GM23338 (cell line): Measurements from ENCODE around the gene TBCEL. TPM values are rescaled to one million over a fixed set of nuclear protein-coding genes. Genes with fewer than 3 reads are reported as not detected.

Experiments used
- ATAC-seq: fragments of 200-7000 bp; cut with Tn5 transposase; 3 replicates; pipeline ENCODE4 v1.9.1; 2020
- DNase-seq: peaks from one replicate; pipeline ENCODE4 v3.0.0-alpha.2; 2015; ENCODE audit warnings: low spot score
- H2AFZ ChIP-seq: fragments of 200-600 bp; sonication (generic); 2 replicates; pipeline ENCODE4 v1.8.0; 2016; ENCODE audit warnings: antibody characterized with exemption, mild to moderate bottlenecking, moderate library complexity
- H3F3A ChIP-seq: fragments of 200-600 bp; sonication (generic); replicated peaks from 2 replicates; pipeline ENCODE4 v1.8.0; 2017; ENCODE audit warnings: antibody characterized with exemption, mixed run types, low read depth
- H3K27ac ChIP-seq: fragments of 200-600 bp; sonication (generic); 2 replicates; pipeline ENCODE4 v1.6.1; 2016; ENCODE audit warnings: low read depth
- H3K27me3 ChIP-seq: fragments of 200-600 bp; sonication (generic); 2 replicates; pipeline ENCODE4 v1.8.0; 2016; ENCODE audit warnings: mild to moderate bottlenecking, mixed run types, moderate library complexity; ENCODE audit not compliant: insufficient read depth
- H3K36me3 ChIP-seq: fragments of 200-600 bp; sonication (generic); 2 replicates; pipeline ENCODE4 v1.8.0; 2016; ENCODE audit warnings: mild to moderate bottlenecking; ENCODE audit not compliant: insufficient read depth
- H3K4me1 ChIP-seq: fragments of 200-600 bp; sonication (generic); 2 replicates; pipeline ENCODE4 v1.8.0; 2016; ENCODE audit warnings: mild to moderate bottlenecking, moderate library complexity; ENCODE audit not compliant: insufficient read depth
- H3K4me2 ChIP-seq: fragments of 200-600 bp; sonication (generic); 2 replicates; pipeline ENCODE4 v1.7.1; 2017; ENCODE audit warnings: mixed run types
- H3K4me3 ChIP-seq: fragments of 200-600 bp; sonication (generic); 2 replicates; pipeline ENCODE4 v1.6.1; 2016; ENCODE audit warnings: mixed run types
- H3K79me2 ChIP-seq: fragments of 200-600 bp; sonication (generic); replicated peaks from 2 replicates; pipeline ENCODE4 v1.8.0; 2017; ENCODE audit warnings: mild to moderate bottlenecking; ENCODE audit not compliant: insufficient read depth
- H3K9me2 ChIP-seq: fragments of 200-600 bp; sonication (generic); 2 replicates; pipeline ENCODE4 v1.8.0; 2017; ENCODE audit not compliant: insufficient read depth
- H4K20me1 ChIP-seq: fragments of 200-600 bp; sonication (generic); replicated peaks from 2 replicates; pipeline ENCODE4 v1.8.0; 2017; ENCODE audit warnings: mild to moderate bottlenecking; ENCODE audit not compliant: insufficient read depth
- H3K27ac Mint-ChIP-seq: 2 replicates; pipeline ENCODE4 v1.8.0; 2020; ENCODE audit warnings: inconsistent platforms, mild to moderate bottlenecking, moderate library complexity, mixed read lengths
- H3K27me3 Mint-ChIP-seq: 3 replicates; pipeline ENCODE4 v1.8.0; 2022; ENCODE audit warnings: low read depth, mild to moderate bottlenecking, moderate library complexity, mixed read lengths, inconsistent platforms; ENCODE audit not compliant: insufficient read depth, poor library complexity
- H3K36me3 Mint-ChIP-seq: 3 replicates; pipeline ENCODE4 v1.8.0; 2021; ENCODE audit warnings: low read depth, mild to moderate bottlenecking, inconsistent platforms, moderate library complexity, mixed read lengths
- H3K4me1 Mint-ChIP-seq: 3 replicates; pipeline ENCODE4 v1.8.0; 2020; ENCODE audit warnings: mild to moderate bottlenecking, inconsistent platforms, mixed read lengths
- H3K4me3 Mint-ChIP-seq: 3 replicates; pipeline ENCODE4 v1.8.0; 2021; ENCODE audit warnings: moderate library complexity, mild to moderate bottlenecking, inconsistent platforms, mixed read lengths
- H3K9me3 Mint-ChIP-seq: 3 replicates; pipeline ENCODE4 v1.8.0; 2020; ENCODE audit warnings: moderate library complexity, mild to moderate bottlenecking, inconsistent platforms, mixed read lengths
- CTCF ChIP-seq, 2 experiments: fragments of 200-600 bp in 1 of 2; sonication (generic) in 1 of 2; conservative IDR thresholded peaks; 2 replicates each; pipeline versions ENCODE4 v1.5.1 to v1.6.1; 2016 to 2017; ENCODE audit warnings: antibody characterized with exemption in 2 of 2, low read depth in 2 of 2, mild to moderate bottlenecking in 2 of 2, moderate library complexity in 1 of 2
- ETS1 ChIP-seq: IDR thresholded peaks from 2 replicates; pipeline ENCODE4 v1.6.1; 2016; ENCODE audit warnings: antibody characterized with exemption
- EZH2 ChIP-seq: fragments of 200-600 bp; sonication (generic); IDR thresholded peaks from one replicate; pipeline ENCODE4 v1.8.0; 2017; ENCODE audit warnings: antibody characterized with exemption, mild to moderate bottlenecking, low read depth; ENCODE audit not compliant: unreplicated experiment
- NANOG ChIP-seq: IDR thresholded peaks from 2 replicates; pipeline ENCODE4 v1.6.1; 2016; ENCODE audit warnings: antibody characterized with exemption, borderline replicate concordance
- STAT1 ChIP-seq: IDR thresholded peaks from one replicate; pipeline ENCODE4 v1.6.1; 2016; ENCODE audit warnings: antibody characterized with exemption; ENCODE audit not compliant: unreplicated experiment
- ZNF114 ChIP-seq: fragments of 250-450 bp; sonication (Bioruptor Pico); IDR thresholded peaks from 2 replicates; pipeline ENCODE4 v1.5.0; 2020; ENCODE audit warnings: mild to moderate bottlenecking, moderate library complexity
- polyA plus RNA-seq: library from polyadenylated mRNA; unstranded; fragments of >200 nt; fragmentation: Nextera tagmentation; extraction: Ambion mirVana; gene quantifications from 2 replicates; pipeline ENCODE4 v1.2.1, GENCODE V29; 2016
- total RNA-seq: library from RNA; depleted of rRNA; stranded (reverse); fragments of >200 nt; shearing (Covaris generic); gene quantifications from 2 replicates; pipeline ENCODE4 v1.2.3, GENCODE V29; 2014
- TF ChIP-seq, protein P1 (sequence below): IDR thresholded peaks from one replicate; pipeline ENCODE4 v1.6.1; 2018; ENCODE audit warnings: antibody characterized with exemption; ENCODE audit not compliant: unreplicated experiment

TBCEL gene
- total and polyA plus RNA-seq, 2 experiments from 2014 or later: 5.4 to 16.2 TPM

DNA sequence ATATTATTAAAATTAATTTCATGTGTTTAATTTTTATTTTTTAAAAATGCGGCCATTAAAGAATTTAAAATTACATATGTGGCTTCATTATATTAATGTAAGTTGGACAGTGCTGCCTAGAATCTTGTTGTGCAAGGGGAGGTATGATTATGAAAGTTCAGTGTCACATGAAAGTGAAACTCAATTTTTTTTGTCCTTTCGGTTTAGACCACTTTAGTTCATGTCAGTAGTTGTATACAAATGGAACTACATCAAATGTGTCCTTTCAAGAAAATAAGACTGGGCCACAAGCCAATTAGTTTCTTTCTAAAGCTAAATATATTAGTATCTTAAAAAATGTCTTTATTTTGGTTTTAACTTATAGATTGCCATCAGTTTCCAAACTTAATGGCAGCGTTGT, 35.7 kb downstream of the TBCEL start:
- TF ChIP-seq, protein P1, sequence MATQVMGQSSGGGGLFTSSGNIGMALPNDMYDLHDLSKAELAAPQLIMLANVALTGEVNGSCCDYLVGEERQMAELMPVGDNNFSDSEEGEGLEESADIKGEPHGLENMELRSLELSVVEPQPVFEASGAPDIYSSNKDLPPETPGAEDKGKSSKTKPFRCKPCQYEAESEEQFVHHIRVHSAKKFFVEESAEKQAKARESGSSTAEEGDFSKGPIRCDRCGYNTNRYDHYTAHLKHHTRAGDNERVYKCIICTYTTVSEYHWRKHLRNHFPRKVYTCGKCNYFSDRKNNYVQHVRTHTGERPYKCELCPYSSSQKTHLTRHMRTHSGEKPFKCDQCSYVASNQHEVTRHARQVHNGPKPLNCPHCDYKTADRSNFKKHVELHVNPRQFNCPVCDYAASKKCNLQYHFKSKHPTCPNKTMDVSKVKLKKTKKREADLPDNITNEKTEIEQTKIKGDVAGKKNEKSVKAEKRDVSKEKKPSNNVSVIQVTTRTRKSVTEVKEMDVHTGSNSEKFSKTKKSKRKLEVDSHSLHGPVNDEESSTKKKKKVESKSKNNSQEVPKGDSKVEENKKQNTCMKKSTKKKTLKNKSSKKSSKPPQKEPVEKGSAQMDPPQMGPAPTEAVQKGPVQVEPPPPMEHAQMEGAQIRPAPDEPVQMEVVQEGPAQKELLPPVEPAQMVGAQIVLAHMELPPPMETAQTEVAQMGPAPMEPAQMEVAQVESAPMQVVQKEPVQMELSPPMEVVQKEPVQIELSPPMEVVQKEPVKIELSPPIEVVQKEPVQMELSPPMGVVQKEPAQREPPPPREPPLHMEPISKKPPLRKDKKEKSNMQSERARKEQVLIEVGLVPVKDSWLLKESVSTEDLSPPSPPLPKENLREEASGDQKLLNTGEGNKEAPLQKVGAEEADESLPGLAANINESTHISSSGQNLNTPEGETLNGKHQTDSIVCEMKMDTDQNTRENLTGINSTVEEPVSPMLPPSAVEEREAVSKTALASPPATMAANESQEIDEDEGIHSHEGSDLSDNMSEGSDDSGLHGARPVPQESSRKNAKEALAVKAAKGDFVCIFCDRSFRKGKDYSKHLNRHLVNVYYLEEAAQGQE: no peak
- no peak for TF ChIP-seq ZNF114 (CRISPR knock-in tag)
- TF ChIP-seq STAT1: no peak
- TF ChIP-seq EZH2: no peak
- TF ChIP-seq NANOG: no peak
- no peak for TF ChIP-seq CTCF (conservative IDR thresholded peaks at IDR 0.05; ENCODE audit: low read depth in 2 of 2)
- peaks cover 6% of the 10 kb centered on the region; the same call in 1 of the 2 replicates for H3K36me3 ChIP-seq
- no peak for ATAC-seq

DNA sequence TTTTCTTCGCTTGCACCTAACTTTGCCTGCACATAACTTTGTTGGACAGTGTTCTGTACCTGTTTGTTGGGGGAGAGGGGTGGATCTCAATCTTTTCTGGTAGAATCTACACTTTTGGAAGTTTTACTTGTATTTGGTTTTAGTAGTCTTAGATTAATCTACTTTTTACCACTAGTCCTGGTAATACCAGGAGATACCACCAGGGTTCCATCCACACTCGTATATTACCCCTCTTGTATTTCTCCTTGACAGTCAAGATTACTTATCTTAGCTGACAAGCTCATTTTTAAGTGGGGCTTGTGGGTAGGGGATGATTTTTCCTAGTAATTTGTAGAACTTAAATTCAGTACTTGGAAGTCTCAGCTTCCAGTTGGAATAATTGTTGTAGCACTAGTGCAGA, 39.8 kb downstream of the TBCEL start:
- H3K27ac Mint-ChIP-seq: no peak overlapping the region
- no peak overlapping the region for H3K4me3 Mint-ChIP-seq
- H2AFZ ChIP-seq: no peak overlapping the region
- H3K4me1 ChIP-seq: peaks cover 4% of the 10 kb centered on the region; the same call in 1 of the 2 replicates
- TF ChIP-seq CTCF (conservative IDR thresholded peaks at IDR 0.05; ENCODE audit: low read depth in 2 of 2): peak; percentile 35 to 71
- no peak for TF ChIP-seq ETS1
- H3K4me2 ChIP-seq: no peak overlapping the region
- H3K9me2 ChIP-seq: no peaks in the 10 kb centered on the region
- no peak overlapping the region for H3K4me3 ChIP-seq
- H3K79me2 ChIP-seq: no peaks in the 10 kb centered on the region
- no peaks in the 10 kb centered on the region for H4K20me1 ChIP-seq
- H3K4me1 Mint-ChIP-seq: no peaks in the 10 kb centered on the region
- no peaks in the 10 kb centered on the region for H3K27me3 Mint-ChIP-seq
- H3K36me3 Mint-ChIP-seq: peaks cover 22% of the 10 kb centered on the region
- no peaks in the 10 kb centered on the region for H3F3A ChIP-seq
- H3K36me3 ChIP-seq: no peaks in the 10 kb centered on the region; the same call in 1 of the 2 replicates
- peak; percentile 65 for DNase-seq
- ATAC-seq: peak; percentile 77
- no peaks in the 10 kb centered on the region for H3K9me3 Mint-ChIP-seq
- H3K27ac ChIP-seq: no peak overlapping the region
- H3K27me3 ChIP-seq: no peaks in the 10 kb centered on the region

More for the DNA sequence above, 35.7 kb downstream of the TBCEL start:
- no peaks in the 10 kb centered on the region for H3F3A ChIP-seq
- H3K9me3 Mint-ChIP-seq: no peaks in the 10 kb centered on the region
- no peaks in the 10 kb centered on the region for H3K9me2 ChIP-seq
- H3K27ac Mint-ChIP-seq: no peak overlapping the region
- no peak overlapping the region for H3K4me3 ChIP-seq
- H3K27ac ChIP-seq: no peak overlapping the region
- H3K4me1 ChIP-seq: no peaks in the 10 kb centered on the region
- H3K79me2 ChIP-seq: no peaks in the 10 kb centered on the region
- no peak overlapping the region for H3K4me2 ChIP-seq
- no peaks in the 10 kb centered on the region for H4K20me1 ChIP-seq
- no peaks in the 10 kb centered on the region for H3K27me3 ChIP-seq
- no peaks in the 10 kb centered on the region for H3K4me1 Mint-ChIP-seq
- H3K36me3 Mint-ChIP-seq: peaks cover 10% of the 10 kb centered on the region; the same call in 2 of the 3 replicates
- no peaks in the 10 kb centered on the region for H3K27me3 Mint-ChIP-seq
- no peak for DNase-seq
- H3K4me3 Mint-ChIP-seq: no peak overlapping the region
- H2AFZ ChIP-seq: no peak overlapping the region
